ENCODE results near the gene ELOB.

- TF ChIP-seq POLR2A (IDR thresholded peaks at IDR 0.05) (no peak), CTCF (IDR thresholded peaks at IDR 0.05 in 4 of 5, conservative IDR thresholded peaks at IDR 0.05 in 1 of 5) (no peak)
Observed at GRCh38 chr16:2751577-2752034, 25.5 kb downstream of the ELOB start.
